H1 (cell line): Measurements from ENCODE around the gene UBAP2. TPM values are rescaled to one million over a fixed set of nuclear protein-coding genes. Genes with fewer than 3 reads are reported as not detected.

Experiments
- CTCF ChIA-PET: fragments of 300-600 bp; sonication (Branson Sonifier 250); formaldehyde crosslinking; loops from one replicate; lab custom pipeline; 2021; ENCODE audit not compliant: partially characterized antibody; lab: Charles Lee
- POLR2A ChIA-PET: fragments of 300-600 bp; sonication (Branson Sonifier 250); formaldehyde crosslinking; loops from one replicate; lab custom pipeline; 2021; ENCODE audit warnings: inconsistent platforms; ENCODE audit not compliant: partially characterized antibody; lab: Charles Lee
- DNase-seq, 2 experiments: peaks; one replicate each; pipeline versions ENCODE4 v3.0.0 to v3.0.0-alpha.2; 2010 to 2022; ENCODE audit warnings: low spot score in 2 of 2, low read depth in 1 of 2, mixed read lengths in 1 of 2
- FAIRE-seq: peaks from 2 replicates; lab custom pipeline; 2011; peaks lifted over from hg19 to GRCh38; lab: Jason Lieb, UNC
- H2AFZ ChIP-seq: 2 replicates; pipeline ENCODE4 v1.8.1; 2012; ENCODE audit warnings: low read length, inconsistent platforms
- H2AK5ac ChIP-seq: 2 replicates; pipeline ENCODE4 v1.6.1; 2013; ENCODE audit warnings: low read depth, low read length
- H2BK120ac ChIP-seq: replicated peaks from 2 replicates; pipeline ENCODE3; 2013; ENCODE audit warnings: low read depth, low read length, inconsistent platforms
- H2BK12ac ChIP-seq: 2 replicates; pipeline ENCODE4 v1.6.1; 2013; ENCODE audit warnings: low read depth, low read length
- H2BK15ac ChIP-seq: 2 replicates; pipeline ENCODE4 v1.6.1; 2013; ENCODE audit warnings: low read length
- H2BK20ac ChIP-seq: 2 replicates; pipeline ENCODE4 v1.6.1; 2013; ENCODE audit warnings: low read length
- H2BK5ac ChIP-seq: 2 replicates; pipeline ENCODE4 v1.6.1; 2013; ENCODE audit warnings: low read depth, low read length
- H3K14ac ChIP-seq: 2 replicates; pipeline ENCODE4 v1.6.1; 2013; ENCODE audit warnings: inconsistent platforms; ENCODE audit not compliant: insufficient read length
- H3K18ac ChIP-seq: 2 replicates; pipeline ENCODE4 v1.6.1; 2013; ENCODE audit warnings: low read length; ENCODE audit errors: extremely low read depth
- H3K23ac ChIP-seq: 2 replicates; pipeline ENCODE4 v1.6.1; 2013; ENCODE audit warnings: inconsistent platforms; ENCODE audit not compliant: insufficient read length
- H3K23me2 ChIP-seq: 2 replicates; pipeline ENCODE4 v1.6.1; 2013; ENCODE audit warnings: low read depth, low read length
- H3K27ac ChIP-seq: 2 replicates; pipeline ENCODE4 v1.6.1; 2011; ENCODE audit warnings: low read depth, low read length, inconsistent platforms
- H3K27me3 ChIP-seq, 4 experiments: replicated peaks in 1 of 4; 1 replicate in 1 of 4; 2 replicates in 3 of 4; pipeline versions ENCODE4 v1.6.1 to v1.8.1; 2011 to 2013; ENCODE audit warnings: low read length in 3 of 4, mild to moderate bottlenecking in 3 of 4, inconsistent platforms in 2 of 4, mixed read lengths in 2 of 4, moderate library complexity in 1 of 4; ENCODE audit not compliant: control insufficient read depth in 3 of 4, insufficient read depth in 3 of 4; ENCODE audit errors: extremely low read depth in 1 of 4
- H3K36me3 ChIP-seq, 4 experiments: 2 replicates each; pipeline versions ENCODE4 v1.6.1 to v1.8.1; 2011 to 2013; ENCODE audit warnings: mild to moderate bottlenecking in 4 of 4, low read length in 3 of 4, moderate library complexity in 2 of 4, control low read depth in 1 of 4, inconsistent platforms in 1 of 4; ENCODE audit not compliant: insufficient read depth in 4 of 4, control insufficient read depth in 2 of 4
- H3K4ac ChIP-seq: replicated peaks from 2 replicates; pipeline ENCODE3; 2013; ENCODE audit warnings: low read length, low read depth, mixed read lengths, inconsistent platforms; ENCODE audit not compliant: insufficient read length
- H3K4me1 ChIP-seq, 4 experiments: replicated peaks in 1 of 4; 1 replicate in 1 of 4; 2 replicates in 3 of 4; pipeline versions ENCODE4 v1.6.1 to v1.8.1; 2011 to 2013; ENCODE audit warnings: low read length in 3 of 4, inconsistent platforms in 2 of 4, mixed read lengths in 1 of 4; ENCODE audit not compliant: insufficient read depth in 4 of 4, control insufficient read depth in 3 of 4
- H3K4me2 ChIP-seq, 2 experiments: 2 replicates each; pipeline versions ENCODE4 v1.6.1 to v1.8.1; 2011 to 2013; ENCODE audit warnings: low read depth in 2 of 2, low read length in 2 of 2, control low read depth in 1 of 2, inconsistent platforms in 1 of 2, mild to moderate bottlenecking in 1 of 2; ENCODE audit not compliant: insufficient read depth in 1 of 2
- H3K4me3 ChIP-seq, 4 experiments: fragments of 200-600, 300-600 bp in 1 of 4; sonication (generic), shearing (Covaris generic), sonication (Bioruptor Twin) in 1 of 4; 2 replicates each; pipeline versions ENCODE4 v1.5.1 to v1.8.1; 2011 to 2016; ENCODE audit warnings: low read length in 4 of 4, low read depth in 3 of 4, control low read depth in 2 of 4, inconsistent platforms in 2 of 4, mild to moderate bottlenecking in 2 of 4, mixed read lengths in 1 of 4, moderate library complexity in 1 of 4; ENCODE audit not compliant: insufficient read depth in 2 of 4; ENCODE audit errors: extremely low read depth in 1 of 4
- H3K56ac ChIP-seq: replicated peaks from 2 replicates; pipeline ENCODE3; 2013; ENCODE audit warnings: low read depth, mild to moderate bottlenecking, mixed read lengths, low read length, inconsistent platforms; ENCODE audit not compliant: insufficient read length
- H3K79me1 ChIP-seq: 2 replicates; pipeline ENCODE4 v1.6.1; 2013; ENCODE audit warnings: low read depth, low read length, control low read depth
- H3K79me2 ChIP-seq, 2 experiments: 2 replicates each; pipeline versions ENCODE4 v1.6.1 to v1.8.1; 2012 to 2013; ENCODE audit warnings: low read length in 2 of 2, mild to moderate bottlenecking in 2 of 2, inconsistent platforms in 1 of 2; ENCODE audit not compliant: insufficient read depth in 2 of 2, control insufficient read depth in 1 of 2
- H3K9ac ChIP-seq, 4 experiments: replicated peaks in 1 of 4; 1 replicate in 1 of 4; 2 replicates in 3 of 4; pipeline versions ENCODE4 v1.6.1 to v1.8.1; 2011 to 2013; ENCODE audit warnings: low read depth in 3 of 4, low read length in 3 of 4, control low read depth in 2 of 4, mild to moderate bottlenecking in 2 of 4, moderate library complexity in 2 of 4, inconsistent platforms in 1 of 4; ENCODE audit errors: extremely low read depth in 1 of 4
- H3K9me3 ChIP-seq, 2 experiments: 2 replicates each; pipeline versions ENCODE4 v1.6.1 to v1.8.1; 2012 to 2013; ENCODE audit warnings: mild to moderate bottlenecking in 2 of 2, moderate library complexity in 2 of 2, control low read depth in 1 of 2, inconsistent platforms in 1 of 2, low read depth in 1 of 2, low read length in 1 of 2, mixed read lengths in 1 of 2; ENCODE audit not compliant: insufficient read depth in 2 of 2
- H4K20me1 ChIP-seq, 2 experiments: replicated peaks in 1 of 2; 2 replicates each; pipeline versions ENCODE3 to v1.8.1; 2011 to 2013; ENCODE audit warnings: inconsistent platforms in 2 of 2, low read length in 2 of 2, mild to moderate bottlenecking in 1 of 2; ENCODE audit not compliant: insufficient read depth in 2 of 2, control insufficient read depth in 1 of 2
- H4K5ac ChIP-seq: 2 replicates; pipeline ENCODE4 v1.6.1; 2013; ENCODE audit warnings: low read length, low read depth, mixed read lengths, inconsistent platforms; ENCODE audit not compliant: insufficient read length
- H4K8ac ChIP-seq: 2 replicates; pipeline ENCODE4 v1.8.0; 2013; ENCODE audit warnings: mild to moderate bottlenecking, moderate library complexity, low read length, inconsistent platforms; ENCODE audit not compliant: insufficient read depth; ENCODE audit errors: extremely low read depth
- H4K91ac ChIP-seq: replicated peaks from 2 replicates; pipeline ENCODE3; 2013; ENCODE audit warnings: low read length, mixed read lengths, inconsistent platforms; ENCODE audit not compliant: insufficient read length
- BCL11A ChIP-seq, 2 experiments: IDR thresholded peaks; one replicate each; pipeline ENCODE4 v1.6.1; 2011; ENCODE audit warnings: low read depth in 2 of 2, low read length in 2 of 2, mild to moderate bottlenecking in 2 of 2
- FOSL1 ChIP-seq: IDR thresholded peaks from 2 replicates; pipeline ENCODE4 v1.6.1; 2011; ENCODE audit warnings: mild to moderate bottlenecking, low read depth, low read length, moderate library complexity; ENCODE audit not compliant: insufficient read depth
- GABPA ChIP-seq: IDR thresholded peaks from 2 replicates; pipeline ENCODE4 v1.6.1; 2011; ENCODE audit warnings: mild to moderate bottlenecking, low read length, moderate library complexity, borderline replicate concordance; ENCODE audit not compliant: insufficient read depth
- KDM5A ChIP-seq: fragments of 200-600 bp; IDR thresholded peaks from 2 replicates; pipeline ENCODE4 v1.7.1; 2012; ENCODE audit warnings: mild to moderate bottlenecking, low read length, inconsistent platforms, mixed read lengths
- POU5F1 ChIP-seq: IDR thresholded peaks from 2 replicates; pipeline ENCODE4 v1.6.1; 2011; ENCODE audit warnings: low read depth, mild to moderate bottlenecking, low read length, moderate library complexity
- RFX5 ChIP-seq: IDR thresholded peaks from 2 replicates; pipeline ENCODE4 v1.6.1; 2011; ENCODE audit warnings: low read depth, low read length, improper control_type of control experiment, borderline replicate concordance
- SP2 ChIP-seq: IDR thresholded peaks from 2 replicates; pipeline ENCODE4 v1.6.1; 2012; ENCODE audit warnings: mild to moderate bottlenecking, low read length, inconsistent platforms
- TAF1 ChIP-seq: IDR thresholded peaks from 2 replicates; pipeline ENCODE4 v1.6.1; 2011; ENCODE audit warnings: mild to moderate bottlenecking, low read depth, low read length
- ZNF274 ChIP-seq: IDR thresholded peaks from 2 replicates; pipeline ENCODE4 v1.7.0; 2012; ENCODE audit warnings: low read length, borderline replicate concordance; ENCODE audit errors: extremely low read depth
- WGBS, 2 experiments: shearing (Covaris generic) in 1 of 2; methylation state at CpG; one replicate each; pipeline versions ENCODE4 v1.1.6 to v1.1.7; 2013 to 2015; ENCODE audit warnings: low lambda C conversion rate in 2 of 2, mixed read lengths in 2 of 2, inconsistent platforms in 1 of 2, low coverage in 1 of 2, missing lambda C conversion rate in 1 of 2; ENCODE audit not compliant: insufficient replicate concordance in 2 of 2, insufficient coverage in 1 of 2, insufficient read length in 1 of 2; ENCODE audit errors: extremely low coverage in 1 of 2, missing lambda C conversion rate in 1 of 2; 5-methylcytosine and 5-hydroxymethylcytosine counted together
- polyA plus RNA-seq, 7 experiments: library from polyadenylated mRNA; depleted of rRNA in 3 of 7; stranded (reverse) in 5 of 7; unstranded in 2 of 7; fragments of >200 nt in 5 of 7; fragments of 200-250 nt in 2 of 7; gene quantifications; 1 replicate in 5 of 7; 2 replicates in 1 of 7; 4 replicates in 1 of 7; pipeline versions ENCODE4 v1.2.1 to v1.2.3, GENCODE V29; 2011 to 2013; ENCODE audit warnings: missing spikeins in 2 of 7, mixed read lengths in 2 of 7
- total RNA-seq: library from RNA; stranded (reverse); fragmentation: NEBNext Ultra II Directional; extraction: Animal tissue kit (Norgen Biotek cat#: 25700); gene quantifications from 2 replicates; pipeline ENCODE4 v1.2.1, GENCODE V29; 2021

Gene UBAP2
- total and polyA plus RNA-seq, 2 of the 8 experiments (the other 6 are each of a cell fraction or from before 2014, with no cell fraction given), result 75.0 to 81.4 TPM

GRCh38 chr9:33976414-33976813 is 72.3 kb downstream of the UBAP2 start:
- no peak for FAIRE-seq
- no peaks in the 10 kb centered on the region for H3K4me1 ChIP-seq
- WGBS, 2 experiments, result 89 to 100% methylated on average over 1 to 3 of the region's 3 CpGs

More at GRCh38 chr9:33976414-33976813, 72.3 kb downstream of the UBAP2 start:
- Histone ChIP-seq H3K79me1 (no peaks in the 10 kb centered on the region; the same call in 1 of the 2 replicates), H2BK120ac (no peak overlapping the region), H4K8ac (no peak overlapping the region), H2AK5ac (no peak overlapping the region), H3K4me3 (no peak overlapping the region), H3K9ac (no peak overlapping the region), H2BK5ac (no peak overlapping the region), H3K56ac (no peak overlapping the region), H3K27me3 (no peaks in the 10 kb centered on the region), H4K91ac (no peak overlapping the region), H4K5ac (no peak overlapping the region), H3K79me2 (no peaks in the 10 kb centered on the region), H4K20me1 (peaks cover 0 to 5% of the 10 kb centered on the region in 2 experiments), H2BK12ac (no peak overlapping the region), H3K27ac (no peak overlapping the region), H2BK15ac (no peak overlapping the region), H3K4me2 (no peak overlapping the region), H2AFZ (no peak overlapping the region), H3K14ac (no peak overlapping the region), H3K23me2 (no peaks in the 10 kb centered on the region; the same call in 1 of the 2 replicates), H3K36me3 (peaks cover 0 to 24% (median 7%) of the 10 kb centered on the region in 4 experiments; a peak in 5 of 8 replicates), H3K4ac (no peak overlapping the region), H3K18ac (no peak overlapping the region), H3K9me3 (no peaks in the 10 kb centered on the region), H3K23ac (no peak overlapping the region), H2BK20ac (no peak overlapping the region)
- no peak for DNase-seq
- ChIA-PET CTCF (no interaction called here), POLR2A (interaction anchor here (1.6 kb wide), 1 partner anchor 72 kb away, joined by 3 read pairs; the partner anchor contains the start of gene UBAP2)
- TF ChIP-seq GABPA (no peak), FOSL1 (no peak), KDM5A (no peak), RFX5 (no peak), SP2 (no peak), BCL11A (IDR thresholded peaks at IDR 0.05; ENCODE audit: low read depth in 2 of 2, low read length in 2 of 2) (no peak), ZNF274 (no peak), TAF1 (no peak), POU5F1 (no peak)
